HepG2 (cell line): ENCODE data around the gene PTGIR. TPM values are rescaled to one million over a fixed set of nuclear protein-coding genes. Genes with fewer than 3 reads are reported as not detected.

Experiments used
- ATAC-seq: fragments of 200-7000 bp; cut with Tn5 transposase; 3 replicates; pipeline ENCODE4 v1.9.1; 2020; ENCODE audit warnings: mild to moderate bottlenecking, moderate library complexity
- BruUV-seq: library from RNA; stranded (reverse); fragments of 400-500 nt; replicated peaks from 2 replicates; lab custom pipeline; 2021; lab: Mats Ljungman, UMichigan
- CTCF ChIA-PET: fragments of 300-600 bp; formaldehyde crosslinking; extraction: SDS; loops from one replicate; lab custom pipeline; 2021; ENCODE audit warnings: low total read pairs, inconsistent platforms, low intra/inter-chr PET ratio; lab: Yijun Ruan, JAX
- POLR2A ChIA-PET: fragments of 350-600 bp; sonication (Branson Sonifier 250); formaldehyde crosslinking; loops from one replicate; lab custom pipeline; 2020; ENCODE audit warnings: antibody characterized with exemption, inconsistent platforms; lab: Yijun Ruan, JAX
- DNase-seq: peaks from one replicate; pipeline ENCODE4 v3.0.0-alpha.2; 2015; ENCODE audit warnings: low spot score
- FAIRE-seq: peaks from 3 replicates; lab custom pipeline; 2011; peaks lifted over from hg19 to GRCh38; lab: Jason Lieb, UNC
- H2AFZ ChIP-seq: one replicate; pipeline ENCODE4 v1.6.1; 2011; ENCODE audit warnings: low read length, inconsistent platforms
- H3K27ac ChIP-seq: fragments of 300-600 bp; 3 replicates; pipeline ENCODE4 v1.8.0; 2011; ENCODE audit warnings: mixed run types, mild to moderate bottlenecking, mixed read lengths, low read length, inconsistent platforms; ENCODE audit not compliant: insufficient read depth; ENCODE audit errors: extremely low read length
- H3K27me3 ChIP-seq, 2 experiments: fragments of 200-600 bp in 1 of 2; 2 replicates in 1 of 2; 3 replicates in 1 of 2; pipeline versions ENCODE4 v1.6.0 to v1.8.0; 2011; ENCODE audit warnings: low read length in 2 of 2, mild to moderate bottlenecking in 2 of 2, moderate library complexity in 2 of 2, inconsistent platforms in 1 of 2; ENCODE audit not compliant: insufficient read depth in 2 of 2, control insufficient read depth in 1 of 2
- H3K36me3 ChIP-seq, 2 experiments: fragments of 200-600 bp in 1 of 2; replicated peaks in 1 of 2; 2 replicates in 1 of 2; 3 replicates in 1 of 2; pipeline versions ENCODE4 v1.5.1 to v1.8.0; 2011; ENCODE audit warnings: low read length in 2 of 2, inconsistent platforms in 1 of 2; ENCODE audit not compliant: insufficient read depth in 2 of 2, control insufficient read depth in 1 of 2
- H3K4me1 ChIP-seq: 2 replicates; pipeline ENCODE4 v1.5.1; 2012; ENCODE audit warnings: low read length, inconsistent platforms; ENCODE audit not compliant: insufficient read depth
- H3K4me2 ChIP-seq: 2 replicates; pipeline ENCODE4 v1.6.0; 2011; ENCODE audit warnings: low read depth, low read length, inconsistent platforms
- H3K4me3 ChIP-seq, 3 experiments: fragments of 200-600 bp in 1 of 3; sonication (generic), shearing (Covaris generic) in 1 of 3; replicated peaks in 1 of 3; 2 replicates each; pipeline ENCODE4 v1.5.1; 2011 to 2016; ENCODE audit warnings: low read length in 3 of 3, inconsistent platforms in 2 of 3, low read depth in 2 of 3, mild to moderate bottlenecking in 2 of 3, control low read depth in 1 of 3, mixed read lengths in 1 of 3; ENCODE audit not compliant: insufficient read depth in 1 of 3
- H3K79me2 ChIP-seq: one replicate; pipeline ENCODE4 v1.6.1; 2011; ENCODE audit warnings: low read length, inconsistent platforms; ENCODE audit not compliant: insufficient read depth
- H3K9ac ChIP-seq: 2 replicates; pipeline ENCODE4 v1.6.0; 2011; ENCODE audit warnings: mild to moderate bottlenecking, low read depth, low read length, inconsistent platforms; ENCODE audit not compliant: insufficient read depth
- H3K9me3 ChIP-seq: 2 replicates; pipeline ENCODE4 v1.5.1; 2012; ENCODE audit warnings: mild to moderate bottlenecking, low read length
- H4K20me1 ChIP-seq: 2 replicates; pipeline ENCODE4 v1.6.0; 2011; ENCODE audit warnings: inconsistent platforms, mild to moderate bottlenecking, low read length, moderate library complexity; ENCODE audit not compliant: insufficient read depth
- EHMT2 ChIP-seq: fragments of 200-600 bp; sonication (generic); IDR thresholded peaks from 2 replicates; pipeline ENCODE4 v1.7.0; 2017; ENCODE audit warnings: antibody characterized with exemption, low read depth, low read length, borderline replicate concordance
- PAWR ChIP-seq: sonication (generic); formaldehyde crosslinking; IDR thresholded peaks from 2 replicates; pipeline ENCODE4 v1.4.0; 2020; ENCODE audit warnings: missing genetic modification reagents, mild to moderate bottlenecking, borderline replicate concordance
- SMAD9 ChIP-seq: sonication (generic); formaldehyde crosslinking; IDR thresholded peaks from 2 replicates; pipeline ENCODE4 v1.5.1; 2020; ENCODE audit warnings: mild to moderate bottlenecking, missing genetic modification reagents
- ZBTB20 ChIP-seq: sonication (generic); formaldehyde crosslinking; IDR thresholded peaks from 2 replicates; pipeline ENCODE4 v1.8.1; 2023; ENCODE audit warnings: missing genetic modification reagents, low read depth, mild to moderate bottlenecking, borderline replicate concordance
- ZNF7 ChIP-seq: IDR thresholded peaks from 2 replicates; pipeline ENCODE4 v1.6.1; 2016; ENCODE audit warnings: missing biosample characterization, missing genetic modification reagents
- WGBS: methylation state at CpG from one replicate; pipeline ENCODE4 v1.1.6; 2017; ENCODE audit warnings: low lambda C conversion rate; 5-methylcytosine and 5-hydroxymethylcytosine counted together
- in situ Hi-C: cut with HindIII; loops from 2 replicates; pipeline ENCODE4 v1.10.0; 2017; ENCODE audit warnings: low pct_unique_long_range_greater_than_20kb; ENCODE audit not compliant: extremely low pct_ligation_motif_present
- intact Hi-C: fragments of 100-400 bp; cut with micrococcal nuclease; formaldehyde crosslinking; loops from one replicate; pipeline ENCODE4 v1.10.0; 2022; ENCODE audit not compliant: unreplicated experiment
- polyA plus RNA-seq, 8 experiments: library from polyadenylated mRNA; depleted of rRNA in 3 of 8; stranded (reverse) in 7 of 8; unstranded in 1 of 8; fragments of >200 nt; fragmentation: Illumina TruSeq in 4 of 8; extraction: Trizol in 4 of 8; gene quantifications; 2 replicates each; pipeline versions ENCODE4 v1.2.1 to v1.2.3, GENCODE V29; 2011 to 2016; ENCODE audit warnings: low read depth in 4 of 8, missing spikeins in 1 of 8, mixed read lengths in 1 of 8; ENCODE audit not compliant: insufficient read depth in 1 of 8
- total RNA-seq, 5 experiments: library from RNA; depleted of rRNA; stranded (reverse); fragments of >200 nt; fragmentation: Illumina TruSeq; extraction: Trizol; gene quantifications; 2 replicates each; pipeline ENCODE4 v1.2.3, GENCODE V29; 2016; ENCODE audit warnings: low read depth in 1 of 5
- TF ChIP-seq, protein P1 (sequence below): sonication (generic); formaldehyde crosslinking; IDR thresholded peaks from 2 replicates; pipeline ENCODE4; 2020; ENCODE audit warnings: missing genetic modification reagents, mild to moderate bottlenecking, borderline replicate concordance
- TF ChIP-seq, protein P2 (sequence below): sonication (generic); formaldehyde crosslinking; IDR thresholded peaks from 2 replicates; pipeline ENCODE4 v1.8.0; 2022; ENCODE audit warnings: mild to moderate bottlenecking, missing genetic modification reagents; ENCODE audit not compliant: insufficient replicate concordance
- TF ChIP-seq, protein P3 (sequence below), 2 experiments: fragments of 450-650 bp in 1 of 2; sonication (generic) in 1 of 2; formaldehyde crosslinking in 1 of 2; IDR thresholded peaks; 2 replicates each; pipeline versions ENCODE4 v1.6.1 to v1.8.0; 2016 to 2022; ENCODE audit warnings: antibody characterized with exemption in 1 of 2, mild to moderate bottlenecking in 1 of 2, missing genetic modification reagents in 1 of 2

Gene PTGIR
- total and polyA plus RNA-seq, 2 of the 13 experiments (the other 11 are each of a cell fraction or from before 2014, with no cell fraction given): not detected

DNA sequence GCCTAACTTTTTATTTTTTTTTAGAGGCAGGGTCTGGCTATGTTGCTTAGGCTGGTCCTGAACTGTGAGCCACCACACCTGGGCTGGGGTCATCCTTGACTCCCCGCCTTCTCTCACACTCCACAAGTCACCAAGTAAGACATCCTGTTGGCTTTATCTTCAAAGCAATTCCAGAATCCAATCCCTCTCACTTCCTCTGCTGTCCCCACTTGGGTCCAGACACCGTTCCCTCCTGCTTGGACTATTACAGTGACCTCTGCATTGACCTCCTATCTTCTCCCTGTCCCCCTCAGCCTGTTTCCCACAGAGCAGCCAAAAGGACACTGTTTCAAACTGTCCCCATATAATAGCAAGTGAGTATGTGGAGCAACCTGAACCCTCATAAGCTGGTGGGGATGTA lies 15.8 kb upstream of the PTGIR start:
- Histone ChIP-seq H3K79me2 (no peaks in the 10 kb centered on the region), H3K4me3 (no peak overlapping the region), H3K4me1 (peaks cover 38% of the 10 kb centered on the region), H3K9me3 (no peaks in the 10 kb centered on the region), H2AFZ (no peak overlapping the region), H4K20me1 (no peaks in the 10 kb centered on the region), H3K27ac (no peak overlapping the region), H3K27me3 (peaks cover 3 to 41% of the 10 kb centered on the region in 2 experiments; a peak in 4 of 5 replicates), H3K9ac (no peak overlapping the region), H3K4me2 (no peak overlapping the region), H3K36me3 (no peaks in the 10 kb centered on the region)
- ATAC-seq: no peak
- CTCF ChIA-PET: no interaction called here
- FAIRE-seq: no peak
- POLR2A ChIA-PET: no interaction called here
- intact Hi-C loops: no loop called here
- in situ Hi-C loops: no loop called here
- WGBS: 18% methylated on average over 2 of the region's 2 CpGs
- no peak for DNase-seq
- no TSS peak for BruUV-seq
- TF ChIP-seq EHMT2 (no peak), ZBTB20 (no peak), ZNF7 (CRISPR knock-in tag) (no peak), PAWR (CRISPR knock-in tag) (no peak), SMAD9 (CRISPR knock-in tag) (no peak)
- TF ChIP-seq, protein P1, sequence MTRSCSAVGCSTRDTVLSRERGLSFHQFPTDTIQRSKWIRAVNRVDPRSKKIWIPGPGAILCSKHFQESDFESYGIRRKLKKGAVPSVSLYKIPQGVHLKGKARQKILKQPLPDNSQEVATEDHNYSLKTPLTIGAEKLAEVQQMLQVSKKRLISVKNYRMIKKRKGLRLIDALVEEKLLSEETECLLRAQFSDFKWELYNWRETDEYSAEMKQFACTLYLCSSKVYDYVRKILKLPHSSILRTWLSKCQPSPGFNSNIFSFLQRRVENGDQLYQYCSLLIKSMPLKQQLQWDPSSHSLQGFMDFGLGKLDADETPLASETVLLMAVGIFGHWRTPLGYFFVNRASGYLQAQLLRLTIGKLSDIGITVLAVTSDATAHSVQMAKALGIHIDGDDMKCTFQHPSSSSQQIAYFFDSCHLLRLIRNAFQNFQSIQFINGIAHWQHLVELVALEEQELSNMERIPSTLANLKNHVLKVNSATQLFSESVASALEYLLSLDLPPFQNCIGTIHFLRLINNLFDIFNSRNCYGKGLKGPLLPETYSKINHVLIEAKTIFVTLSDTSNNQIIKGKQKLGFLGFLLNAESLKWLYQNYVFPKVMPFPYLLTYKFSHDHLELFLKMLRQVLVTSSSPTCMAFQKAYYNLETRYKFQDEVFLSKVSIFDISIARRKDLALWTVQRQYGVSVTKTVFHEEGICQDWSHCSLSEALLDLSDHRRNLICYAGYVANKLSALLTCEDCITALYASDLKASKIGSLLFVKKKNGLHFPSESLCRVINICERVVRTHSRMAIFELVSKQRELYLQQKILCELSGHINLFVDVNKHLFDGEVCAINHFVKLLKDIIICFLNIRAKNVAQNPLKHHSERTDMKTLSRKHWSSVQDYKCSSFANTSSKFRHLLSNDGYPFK: no peak
- TF ChIP-seq, protein P2, sequence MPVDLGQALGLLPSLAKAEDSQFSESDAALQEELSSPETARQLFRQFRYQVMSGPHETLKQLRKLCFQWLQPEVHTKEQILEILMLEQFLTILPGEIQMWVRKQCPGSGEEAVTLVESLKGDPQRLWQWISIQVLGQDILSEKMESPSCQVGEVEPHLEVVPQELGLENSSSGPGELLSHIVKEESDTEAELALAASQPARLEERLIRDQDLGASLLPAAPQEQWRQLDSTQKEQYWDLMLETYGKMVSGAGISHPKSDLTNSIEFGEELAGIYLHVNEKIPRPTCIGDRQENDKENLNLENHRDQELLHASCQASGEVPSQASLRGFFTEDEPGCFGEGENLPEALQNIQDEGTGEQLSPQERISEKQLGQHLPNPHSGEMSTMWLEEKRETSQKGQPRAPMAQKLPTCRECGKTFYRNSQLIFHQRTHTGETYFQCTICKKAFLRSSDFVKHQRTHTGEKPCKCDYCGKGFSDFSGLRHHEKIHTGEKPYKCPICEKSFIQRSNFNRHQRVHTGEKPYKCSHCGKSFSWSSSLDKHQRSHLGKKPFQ (CRISPR knock-in tag): no peak
- TF ChIP-seq, protein P3, sequence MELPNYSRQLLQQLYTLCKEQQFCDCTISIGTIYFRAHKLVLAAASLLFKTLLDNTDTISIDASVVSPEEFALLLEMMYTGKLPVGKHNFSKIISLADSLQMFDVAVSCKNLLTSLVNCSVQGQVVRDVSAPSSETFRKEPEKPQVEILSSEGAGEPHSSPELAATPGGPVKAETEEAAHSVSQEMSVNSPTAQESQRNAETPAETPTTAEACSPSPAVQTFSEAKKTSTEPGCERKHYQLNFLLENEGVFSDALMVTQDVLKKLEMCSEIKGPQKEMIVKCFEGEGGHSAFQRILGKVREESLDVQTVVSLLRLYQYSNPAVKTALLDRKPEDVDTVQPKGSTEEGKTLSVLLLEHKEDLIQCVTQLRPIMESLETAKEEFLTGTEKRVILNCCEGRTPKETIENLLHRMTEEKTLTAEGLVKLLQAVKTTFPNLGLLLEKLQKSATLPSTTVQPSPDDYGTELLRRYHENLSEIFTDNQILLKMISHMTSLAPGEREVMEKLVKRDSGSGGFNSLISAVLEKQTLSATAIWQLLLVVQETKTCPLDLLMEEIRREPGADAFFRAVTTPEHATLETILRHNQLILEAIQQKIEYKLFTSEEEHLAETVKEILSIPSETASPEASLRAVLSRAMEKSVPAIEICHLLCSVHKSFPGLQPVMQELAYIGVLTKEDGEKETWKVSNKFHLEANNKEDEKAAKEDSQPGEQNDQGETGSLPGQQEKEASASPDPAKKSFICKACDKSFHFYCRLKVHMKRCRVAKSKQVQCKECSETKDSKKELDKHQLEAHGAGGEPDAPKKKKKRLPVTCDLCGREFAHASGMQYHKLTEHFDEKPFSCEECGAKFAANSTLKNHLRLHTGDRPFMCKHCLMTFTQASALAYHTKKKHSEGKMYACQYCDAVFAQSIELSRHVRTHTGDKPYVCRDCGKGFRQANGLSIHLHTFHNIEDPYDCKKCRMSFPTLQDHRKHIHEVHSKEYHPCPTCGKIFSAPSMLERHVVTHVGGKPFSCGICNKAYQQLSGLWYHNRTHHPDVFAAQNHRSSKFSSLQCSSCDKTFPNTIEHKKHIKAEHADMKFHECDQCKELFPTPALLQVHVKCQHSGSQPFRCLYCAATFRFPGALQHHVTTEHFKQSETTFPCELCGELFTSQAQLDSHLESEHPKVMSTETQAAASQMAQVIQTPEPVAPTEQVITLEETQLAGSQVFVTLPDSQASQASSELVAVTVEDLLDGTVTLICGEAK (IDR thresholded peaks at IDR 0.05): no peak
- TF ChIP-seq, protein P3 (CRISPR knock-in tag; IDR thresholded peaks at IDR 0.05): no peak
